HAP-1 (cell line): ENCODE measurements around the gene POU3F3.
A peak's percentile ranks its signal among the peaks of the same experiment; 100 is the strongest.

Source experiments
- DNase-seq, 2 experiments: peaks; one replicate each; pipeline ENCODE4 v3.0.0-alpha.2; 2016 to 2020; ENCODE audit warnings: low spot score in 2 of 2
- H3K27me3 ChIP-seq: fragments of 250-450 bp; sonication (Bioruptor Pico); 2 replicates; pipeline ENCODE4 v1.5.1; 2020; ENCODE audit warnings: low read depth, mild to moderate bottlenecking, moderate library complexity
- H3K36me3 ChIP-seq: fragments of 250-450 bp; sonication (Bioruptor Pico); replicated peaks from 2 replicates; pipeline ENCODE4 v1.5.1; 2020; ENCODE audit warnings: mild to moderate bottlenecking
- H3K4me1 ChIP-seq: fragments of 250-450 bp; sonication (Bioruptor Pico); 2 replicates; pipeline ENCODE4 v1.5.1; 2020; ENCODE audit warnings: mild to moderate bottlenecking
- H3K4me3 ChIP-seq: fragments of 250-450 bp; sonication (Bioruptor Pico); 2 replicates; pipeline ENCODE4 v1.5.1; 2020; ENCODE audit warnings: mild to moderate bottlenecking, moderate library complexity
- H3K9me3 ChIP-seq: fragments of 250-450 bp; sonication (Bioruptor Pico); 2 replicates; pipeline ENCODE4 v1.5.1; 2020; ENCODE audit warnings: mild to moderate bottlenecking, moderate library complexity
- in situ Hi-C: fragments of 300-500 bp; cut with MboI; formaldehyde crosslinking; loops from 3 replicates; pipeline ENCODE4 v1.14.3; 2020; ENCODE audit warnings: low sequenced_read_pairs, inconsistent platforms, mixed read lengths

POU3F3 gene

DNA sequence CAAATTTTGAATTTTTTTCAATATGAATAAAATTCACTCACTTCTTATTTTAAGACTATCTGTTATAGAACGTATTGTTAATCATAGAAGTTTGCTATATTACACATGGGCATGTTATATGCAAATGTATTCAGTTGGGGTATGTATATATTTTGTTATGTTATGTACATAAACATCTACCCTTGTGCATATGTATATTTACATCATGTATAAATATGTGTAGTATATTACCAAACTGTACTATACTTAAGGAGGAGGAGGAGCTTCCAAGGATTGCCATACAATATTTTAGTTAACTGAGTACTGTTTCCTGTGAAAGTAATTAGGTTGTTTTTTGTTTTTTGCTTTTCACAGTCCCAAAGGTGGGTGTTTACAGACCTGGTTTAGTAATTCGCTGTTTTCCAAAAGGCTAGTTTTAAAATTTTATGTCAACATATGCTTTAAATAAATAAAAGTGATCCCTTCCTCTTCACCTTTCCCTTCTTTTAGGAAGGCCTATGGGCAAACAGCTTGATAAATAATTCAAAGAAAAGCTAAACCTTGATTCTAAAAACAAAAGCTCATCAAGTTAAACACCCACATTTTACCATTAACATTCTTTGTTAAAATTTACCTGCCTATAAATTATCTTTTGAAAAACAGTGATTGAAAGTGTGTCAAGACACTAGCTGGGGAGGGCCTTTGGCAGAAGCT lies 12.9 kb upstream of the POU3F3 start:
- H3K27me3 ChIP-seq, result no peaks in the 10 kb centered on the region
- H3K4me1 ChIP-seq, result peaks cover 3% of the 10 kb centered on the region
- no peaks in the 10 kb centered on the region for H3K36me3 ChIP-seq
- H3K9me3 ChIP-seq, result no peaks in the 10 kb centered on the region
- DNase-seq, result no peak
- no peak overlapping the region for H3K4me3 ChIP-seq
- in situ Hi-C loops, result no loop called here

DNA sequence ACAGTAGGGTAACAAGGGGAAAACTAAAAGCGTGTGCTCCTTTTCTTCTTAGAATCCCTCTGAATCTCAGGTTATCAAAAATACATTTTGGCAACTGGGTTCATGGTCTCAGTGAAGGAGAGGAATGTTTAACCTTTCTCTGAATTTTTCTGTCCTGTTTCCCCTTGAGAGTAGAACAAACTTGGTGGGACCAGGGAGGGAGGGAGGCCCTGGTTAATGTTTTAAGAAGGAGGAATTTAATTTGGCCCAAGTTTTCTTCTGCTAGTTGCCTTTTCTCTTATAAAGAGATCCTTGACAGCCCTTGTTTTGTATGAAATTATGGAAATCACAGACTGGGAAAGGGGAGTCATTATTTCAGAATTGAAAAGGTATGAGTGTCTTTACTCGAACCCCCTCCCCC lies 12.2 kb upstream of the POU3F3 start:
- no peak for DNase-seq
- in situ Hi-C loops, result no loop called here
- no peaks in the 10 kb centered on the region for H3K27me3 ChIP-seq
- no peaks in the 10 kb centered on the region for H3K9me3 ChIP-seq
- H3K36me3 ChIP-seq, result no peaks in the 10 kb centered on the region
- peaks cover 6% of the 10 kb centered on the region for H3K4me1 ChIP-seq
- no peak overlapping the region for H3K4me3 ChIP-seq

DNA sequence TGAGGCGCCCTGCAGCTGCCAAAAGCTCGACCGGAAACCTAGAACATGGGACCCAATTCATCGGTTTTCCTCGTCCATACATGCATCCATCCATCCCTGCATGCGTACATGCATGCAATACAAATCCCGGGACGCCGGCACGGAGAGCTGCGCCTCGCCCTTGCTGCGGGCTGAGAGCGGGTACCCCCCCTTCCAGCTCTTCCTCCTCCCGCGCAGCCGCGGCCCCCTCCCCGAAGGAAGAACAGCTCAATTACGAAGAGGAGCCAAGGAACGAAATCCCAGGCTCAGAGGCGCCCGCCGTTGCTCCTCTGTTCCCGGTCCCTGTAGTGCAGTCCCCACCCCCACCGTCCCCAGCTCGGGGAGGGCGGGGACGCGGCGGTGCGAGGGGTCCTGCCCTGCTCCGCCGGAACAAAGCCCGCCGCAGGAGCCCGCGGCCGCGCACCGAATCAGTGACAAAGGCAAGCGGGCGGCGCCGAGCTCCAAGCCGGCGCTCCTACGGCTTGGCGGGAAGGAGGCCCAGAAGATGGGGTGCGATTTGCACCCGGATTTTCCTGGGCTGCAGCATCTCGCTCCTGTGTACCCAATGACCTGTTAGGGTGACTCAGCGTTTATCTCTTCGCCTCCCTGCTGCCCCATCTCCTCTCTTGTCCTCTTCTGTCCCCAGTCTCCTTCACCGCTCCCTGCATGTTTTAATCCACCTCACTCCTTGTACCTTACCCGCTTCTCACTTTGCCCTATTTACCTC lies 8.9 kb upstream of the POU3F3 start:
- in situ Hi-C loops, result no loop called here
- Histone ChIP-seq H3K9me3 (no peaks in the 10 kb centered on the region), H3K36me3 (no peaks in the 10 kb centered on the region), H3K4me1 (peaks cover 34% of the 10 kb centered on the region), H3K4me3 (peak overlapping the region; percentile 58), H3K27me3 (no peaks in the 10 kb centered on the region)
- peak; percentile 74 to 88 for DNase-seq

DNA sequence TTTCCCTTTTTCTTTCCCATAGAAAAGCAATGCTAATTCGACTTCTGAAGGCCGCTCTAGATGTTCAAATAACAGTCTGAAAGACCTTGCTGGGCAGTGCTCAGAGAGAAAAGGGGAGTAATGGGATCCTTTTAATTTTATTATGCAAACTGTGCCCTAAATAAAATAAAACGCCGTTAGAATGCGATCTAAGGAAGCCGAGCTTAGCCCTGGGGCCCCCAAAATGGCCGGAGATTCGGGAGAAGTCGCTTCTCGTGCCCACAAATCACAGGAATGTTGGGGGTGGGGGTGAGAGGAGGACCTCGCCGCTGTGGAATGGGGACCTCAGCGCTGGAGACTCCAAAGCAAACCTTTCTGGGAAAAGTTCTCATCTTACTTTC lies 8.4 kb upstream of the POU3F3 start:
- DNase-seq, result peak in 1 of 2 experiments; percentile 65
- Histone ChIP-seq H3K27me3 (no peaks in the 10 kb centered on the region), H3K36me3 (no peaks in the 10 kb centered on the region), H3K4me1 (peaks cover 39% of the 10 kb centered on the region), H3K4me3 (peak overlapping the region; percentile 58), H3K9me3 (no peaks in the 10 kb centered on the region)
- in situ Hi-C loops, result no loop called here

DNA sequence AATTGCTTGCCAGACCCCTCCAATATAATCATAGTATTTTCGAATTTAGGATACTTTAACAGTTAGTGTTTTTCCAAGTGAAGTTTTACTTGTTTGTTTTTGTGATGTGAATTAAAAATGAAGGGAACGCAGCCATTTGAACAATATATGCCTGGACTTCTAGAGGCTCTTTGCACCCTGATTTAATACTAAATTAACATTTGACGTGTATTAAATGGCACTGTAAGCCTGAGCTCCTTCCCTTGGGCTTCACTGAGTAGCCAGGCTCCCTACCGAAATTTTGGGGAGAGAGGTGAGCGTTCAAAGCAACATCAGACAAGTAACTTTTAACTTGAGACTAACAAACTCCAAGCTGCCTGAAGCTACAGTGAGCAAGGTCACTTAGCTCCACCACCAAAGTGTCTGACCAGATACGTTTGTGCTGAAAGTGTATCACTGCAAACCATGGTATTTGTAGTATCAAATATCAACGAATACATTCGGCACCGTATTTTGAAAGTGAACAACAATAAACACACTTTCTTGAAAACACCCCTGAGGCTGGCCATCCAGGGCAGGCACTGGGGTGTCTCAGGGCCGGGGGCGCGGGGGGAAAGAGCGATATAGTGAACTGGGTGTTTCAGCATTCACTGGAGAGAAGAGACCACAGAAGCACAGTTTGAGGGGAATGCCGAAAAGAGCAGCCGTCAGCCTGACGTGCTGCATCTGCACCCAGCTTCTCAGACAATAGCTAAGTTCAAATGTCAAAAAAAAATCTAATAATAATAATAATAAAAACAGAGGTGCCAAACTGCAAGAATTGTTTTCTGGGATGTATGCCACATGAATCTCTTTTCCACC lies 7.7 kb upstream of the POU3F3 start:
- Histone ChIP-seq H3K36me3 (no peaks in the 10 kb centered on the region), H3K4me3 (peak overlapping the region; percentile 58), H3K27me3 (no peaks in the 10 kb centered on the region), H3K4me1 (peaks cover 44% of the 10 kb centered on the region), H3K9me3 (no peaks in the 10 kb centered on the region)
- in situ Hi-C loops, result no loop called here
- peak in 1 of 2 experiments; percentile 36 for DNase-seq

DNA sequence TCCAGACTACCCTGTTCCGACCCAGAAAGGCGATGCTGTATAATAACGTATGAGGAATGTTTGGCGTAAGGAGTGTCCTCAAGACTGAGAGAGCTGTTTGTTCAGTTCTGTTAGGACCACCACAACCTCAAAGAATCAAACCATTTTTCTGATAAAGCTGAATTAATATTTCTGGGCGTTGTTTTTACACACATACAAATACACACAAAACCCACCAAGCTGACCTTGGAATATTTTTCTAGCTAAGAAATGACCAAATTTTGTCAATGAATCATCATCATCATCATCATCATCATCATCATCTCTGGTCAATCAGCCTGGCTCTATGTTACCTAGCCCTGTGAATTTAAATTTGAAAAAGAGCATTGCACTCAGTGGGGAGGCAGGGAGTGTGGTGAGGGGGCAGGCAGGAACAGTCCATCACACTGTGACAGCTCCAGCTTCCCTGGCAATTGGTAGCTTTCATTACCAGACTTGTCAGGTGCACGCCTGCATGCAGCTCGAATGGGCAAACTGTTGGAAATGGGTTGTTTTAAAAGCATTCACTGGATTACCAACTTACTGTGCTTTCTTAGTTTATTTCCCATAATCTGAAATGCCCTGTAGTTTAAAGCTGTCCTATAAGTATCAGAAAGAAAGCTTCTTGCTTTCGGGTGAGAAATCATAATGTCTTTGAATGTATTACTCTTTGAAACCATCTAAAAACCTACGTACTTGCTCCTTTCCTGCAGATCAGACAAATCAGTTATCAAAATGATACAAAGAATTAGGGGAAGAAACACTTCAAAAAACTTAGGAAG lies 6.9 kb upstream of the POU3F3 start:
- DNase-seq, result peak in 1 of 2 experiments; percentile 40
- no peaks in the 10 kb centered on the region for H3K9me3 ChIP-seq
- H3K4me3 ChIP-seq, result no peak overlapping the region; the same call in 1 of the 2 replicates
- in situ Hi-C loops, result no loop called here
- peaks cover 44% of the 10 kb centered on the region for H3K4me1 ChIP-seq
- H3K36me3 ChIP-seq, result no peaks in the 10 kb centered on the region
- H3K27me3 ChIP-seq, result no peaks in the 10 kb centered on the region

DNA sequence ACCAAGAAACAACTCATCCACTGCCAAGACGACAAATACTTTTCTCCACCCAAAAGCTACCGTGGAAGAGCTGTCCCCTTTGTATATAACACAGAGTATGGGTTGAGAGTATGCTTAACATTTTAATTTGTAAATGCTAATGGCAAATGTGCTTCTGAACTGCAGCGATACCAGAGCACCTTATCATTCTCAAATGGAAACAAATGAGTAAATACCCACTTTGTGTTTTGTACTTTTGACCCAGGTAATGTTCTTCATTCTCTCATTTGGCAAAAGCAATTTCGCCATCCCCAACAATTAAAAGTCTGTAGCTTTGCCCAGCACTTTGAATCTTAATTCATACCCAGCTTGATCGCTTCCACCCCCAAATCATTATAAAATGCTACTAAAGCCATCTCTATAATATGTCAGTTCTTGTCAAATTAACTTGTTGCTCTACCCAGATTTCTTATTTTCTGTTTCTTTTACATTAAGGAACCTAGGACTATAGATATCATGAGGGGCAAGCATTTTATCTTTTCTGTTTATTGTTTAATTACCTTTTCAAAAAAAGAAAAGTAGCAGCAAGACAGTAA lies 6.2 kb upstream of the POU3F3 start:
- no peak for DNase-seq
- Histone ChIP-seq H3K36me3 (no peaks in the 10 kb centered on the region), H3K4me1 (peaks cover 44% of the 10 kb centered on the region), H3K27me3 (no peaks in the 10 kb centered on the region), H3K4me3 (no peak overlapping the region), H3K9me3 (no peaks in the 10 kb centered on the region)
- in situ Hi-C loops, result no loop called here

DNA sequence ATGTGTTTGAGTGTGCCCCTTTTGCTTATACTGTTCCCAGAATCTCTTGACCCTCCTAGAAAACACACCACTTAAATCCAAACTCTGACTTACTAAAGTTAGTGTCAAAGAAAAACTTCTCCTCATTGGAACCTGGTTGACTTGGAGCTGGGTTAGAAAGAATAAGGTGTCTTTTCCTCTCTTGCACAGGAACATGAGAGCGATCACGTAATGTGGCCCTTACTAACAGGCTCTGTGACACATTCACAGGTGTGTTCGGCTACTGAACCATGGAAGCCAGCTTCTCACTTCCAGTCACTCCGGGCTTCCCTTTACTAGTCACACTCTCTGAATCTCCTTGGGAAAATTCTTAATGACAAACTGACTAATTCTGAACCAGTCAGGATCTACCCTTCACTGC lies 5.4 kb upstream of the POU3F3 start:
- H3K4me1 ChIP-seq, result peaks cover 44% of the 10 kb centered on the region
- no peaks in the 10 kb centered on the region for H3K9me3 ChIP-seq
- H3K27me3 ChIP-seq, result no peaks in the 10 kb centered on the region
- in situ Hi-C loops, result no loop called here
- DNase-seq, result no peak
- H3K4me3 ChIP-seq, result no peak overlapping the region
- H3K36me3 ChIP-seq, result no peaks in the 10 kb centered on the region

DNA sequence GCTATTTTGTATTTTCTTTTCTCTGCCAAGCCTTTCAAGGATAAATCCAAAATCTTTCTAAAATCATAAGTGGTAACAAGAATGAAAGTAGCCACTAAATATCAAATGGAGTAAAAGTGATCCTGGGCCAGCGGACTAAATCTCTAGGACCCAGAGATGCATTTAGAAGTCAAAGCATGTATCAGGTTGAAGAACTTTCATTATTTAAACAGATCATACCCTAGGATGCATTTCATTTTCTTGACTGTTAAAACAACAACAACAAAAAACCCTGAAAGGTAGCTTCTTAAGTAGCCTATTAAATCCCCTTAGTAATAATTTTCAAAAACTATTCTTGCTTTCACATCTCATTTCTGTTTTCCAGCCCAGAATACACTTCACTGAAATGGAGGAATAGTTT lies 4.8 kb upstream of the POU3F3 start:
- H3K36me3 ChIP-seq, result no peaks in the 10 kb centered on the region
- no peaks in the 10 kb centered on the region for H3K27me3 ChIP-seq
- H3K4me1 ChIP-seq, result peaks cover 43% of the 10 kb centered on the region
- DNase-seq, result no peak
- no peaks in the 10 kb centered on the region for H3K9me3 ChIP-seq
- in situ Hi-C loops, result no loop called here
- H3K4me3 ChIP-seq, result no peak overlapping the region; the same call in 1 of the 2 replicates

DNA sequence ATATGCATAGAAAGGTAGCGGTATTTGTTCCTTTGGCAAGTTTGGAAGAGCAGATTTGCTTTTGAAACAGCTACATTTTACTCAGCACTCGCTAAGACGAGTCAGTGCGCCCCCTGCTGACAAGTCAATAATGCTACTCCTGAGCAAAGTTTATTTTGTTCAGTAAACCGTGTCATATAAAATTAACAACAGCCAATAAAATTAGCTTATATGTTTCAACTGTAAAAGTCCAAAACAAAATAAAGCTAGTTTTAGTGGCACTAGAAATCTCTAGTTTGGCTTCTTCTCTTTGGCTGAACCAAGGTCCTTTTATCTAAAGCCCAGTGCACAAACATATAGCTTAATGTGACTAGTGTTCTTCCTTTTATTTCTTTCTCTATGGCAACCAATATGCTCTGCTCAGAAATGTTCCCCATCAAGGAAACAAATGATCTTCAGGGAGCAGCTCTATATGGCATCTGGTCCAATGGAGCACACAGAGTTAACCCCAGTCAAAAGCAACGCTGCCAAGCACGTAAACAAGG lies 4.2 kb upstream of the POU3F3 start:
- Histone ChIP-seq H3K4me3 (peak overlapping the region; percentile 69), H3K27me3 (no peaks in the 10 kb centered on the region), H3K36me3 (no peaks in the 10 kb centered on the region; the same call in 1 of the 2 replicates), H3K9me3 (no peaks in the 10 kb centered on the region), H3K4me1 (peaks cover 41% of the 10 kb centered on the region)
- in situ Hi-C loops, result loop anchor here (10.0 to 25.0 kb wide), 2 partner anchors 215 to 488 kb away; partner anchors contain the start of genes C2orf49 and TGFBRAP1
- DNase-seq, result peak; percentile 89 to 90

DNA sequence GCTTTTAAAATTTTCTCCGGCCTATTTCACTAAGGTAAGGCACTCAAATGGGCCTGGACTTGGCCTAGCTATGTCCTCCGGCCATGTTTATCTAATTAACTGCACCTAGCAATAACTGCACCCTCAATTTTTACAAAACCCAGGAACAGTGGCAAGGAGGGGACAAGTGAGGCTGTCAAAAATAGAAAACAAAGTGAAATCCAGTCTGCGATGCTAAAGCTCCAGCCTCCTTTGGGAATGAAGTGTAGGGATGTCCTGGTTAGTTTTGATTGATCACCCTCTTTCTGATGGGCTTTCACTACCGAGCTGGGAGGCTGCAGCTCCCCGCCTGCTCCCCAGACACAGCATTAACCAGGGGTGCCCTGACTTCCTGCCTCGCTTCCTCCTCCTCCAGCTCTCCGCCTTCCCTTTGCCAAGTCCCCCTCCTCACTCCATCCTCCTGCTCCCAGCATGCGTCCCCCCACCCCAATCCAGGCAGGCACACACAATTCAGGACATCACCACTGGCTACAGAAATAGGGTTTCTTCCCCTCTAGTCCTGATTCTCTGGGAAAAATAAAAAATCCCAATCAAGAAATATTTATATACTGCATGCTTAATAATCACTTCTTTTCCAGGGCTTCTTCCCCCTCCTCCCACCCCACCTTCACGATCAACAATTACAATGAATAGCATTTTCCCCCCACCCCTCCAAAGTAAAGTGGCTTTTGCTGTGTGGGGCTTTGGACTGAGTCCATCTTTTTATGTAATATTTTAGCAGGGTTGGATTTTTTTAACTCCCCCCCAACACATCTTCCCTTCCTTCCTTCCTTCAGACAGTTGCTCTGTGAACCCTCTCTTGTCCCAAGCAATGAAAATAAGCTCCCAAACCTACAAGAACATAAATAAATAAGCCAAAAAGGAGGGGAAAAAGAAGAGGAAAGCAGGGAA lies 3.3 kb upstream of the POU3F3 start:
- Histone ChIP-seq H3K4me1 (peaks cover 41% of the 10 kb centered on the region), H3K36me3 (no peaks in the 10 kb centered on the region; the same call in 1 of the 2 replicates), H3K4me3 (peak overlapping the region; percentile 69), H3K27me3 (no peaks in the 10 kb centered on the region), H3K9me3 (no peaks in the 10 kb centered on the region)
- no peak for DNase-seq
- in situ Hi-C loops, result loop anchor here (10.0 to 25.0 kb wide), 2 partner anchors 214 to 487 kb away; partner anchors contain the start of genes C2orf49 and TGFBRAP1
